ENCODE data around the gene DPY19L3. TPM values are rescaled to one million over a fixed set of nuclear protein-coding genes. Genes with fewer than 3 reads are reported as not detected.

Gene DPY19L3
- total and polyA plus RNA-seq, 2 donors (not counting 1 experiment from before 2014, with no cell fraction given) = 14.0 to 40.0 TPM

DNA sequence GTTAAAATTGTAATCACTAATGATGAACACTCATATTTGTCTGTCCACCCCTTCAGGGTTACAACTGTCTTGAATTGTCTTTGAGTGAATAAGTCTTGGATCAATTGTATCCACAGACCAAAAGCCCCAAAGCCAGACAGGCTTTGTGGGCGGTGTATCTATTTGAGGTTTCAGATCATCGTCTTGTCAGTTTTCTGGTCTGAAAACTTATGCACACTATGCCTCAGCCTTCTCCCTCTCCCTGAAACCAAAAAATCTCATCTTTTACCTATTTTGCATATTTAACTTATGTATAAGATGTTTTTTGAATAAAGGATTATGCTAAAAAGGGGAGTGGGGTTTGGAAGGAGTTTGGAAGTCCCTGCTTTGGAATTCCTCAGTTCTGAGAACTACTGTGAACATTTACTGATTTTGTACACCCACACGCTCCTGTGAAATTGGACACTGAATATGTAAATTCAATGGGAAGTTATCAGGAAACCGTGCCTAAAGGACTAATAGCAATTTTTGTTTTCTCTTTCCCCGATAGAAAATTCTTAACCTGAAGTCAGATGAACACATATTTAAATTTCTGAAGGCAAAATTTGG is 52.1 kb downstream of the DPY19L3 start:
- peaks cover 10% of the 10 kb centered on the region for H3K4me1 Mint-ChIP-seq
- Histone ChIP-seq H3K27me3 (replicated peaks in 1 of 4; ENCODE audit: control extremely low read depth in 1 of 4, control insufficient read depth in 3 of 4, insufficient read depth in 4 of 4, low read length in 3 of 4) (no peaks in the 10 kb centered on the region), H3K27ac (ENCODE audit: low read length in 2 of 2) (no peak overlapping the region), H3K36me3 (replicated peaks in 1 of 2; ENCODE audit: control extremely low read depth in 1 of 2, control insufficient read depth in 1 of 2, extremely low read depth in 1 of 2, insufficient read depth in 2 of 2, low read length in 1 of 2) (peaks cover 4 to 9% of the 10 kb centered on the region in 2 experiments), H3K4me2 (replicated peaks; ENCODE audit: low read depth, low read length, poor library complexity, severe bottlenecking) (no peak overlapping the region), H3K9ac (ENCODE audit: low read length) (no peak overlapping the region), H4K20me1 (ENCODE audit: control insufficient read depth, insufficient read depth, low read length, poor library complexity, severe bottlenecking) (no peaks in the 10 kb centered on the region), H3K4me1 (ENCODE audit: control insufficient read depth in 2 of 2, insufficient read depth in 2 of 2, low read length in 2 of 2) (no peaks in the 10 kb centered on the region), H3K4me3 (ENCODE audit: control extremely low read depth in 1 of 5, extremely low read depth in 1 of 5, insufficient read depth in 1 of 5, low read depth in 2 of 5, low read length in 4 of 5) (no peak overlapping the region), H3K79me2 (ENCODE audit: control insufficient read depth, insufficient read depth, low read length) (no peaks in the 10 kb centered on the region), H2AFZ (ENCODE audit: insufficient read depth, low read depth, low read length, poor library complexity, severe bottlenecking) (no peak overlapping the region), H3K9me3 (ENCODE audit: control extremely low read depth in 1 of 3, control insufficient read depth in 2 of 3, insufficient read depth in 1 of 3, low read length in 2 of 3) (no peaks in the 10 kb centered on the region)
- no CpG with 5 or more reads among the region's 5 CpGs for WGBS (ENCODE audit: insufficient coverage)
- intact Hi-C loops (cut with micrococcal nuclease) = no loop called here
- ATAC-seq (ENCODE audit: low read depth) (no peak), DNase-seq (no peak)
- no peak overlapping the region for H3K27ac Mint-ChIP-seq
- no peak overlapping the region for H3K4me3 Mint-ChIP-seq
- no peaks in the 10 kb centered on the region for H3K9me3 Mint-ChIP-seq (ENCODE audit: insufficient read depth)
- H3K27me3 Mint-ChIP-seq = no peaks in the 10 kb centered on the region
- ChIA-PET POLR2A (no interaction called here), CTCF (no interaction called here)
- TF ChIP-seq, protein P1, sequence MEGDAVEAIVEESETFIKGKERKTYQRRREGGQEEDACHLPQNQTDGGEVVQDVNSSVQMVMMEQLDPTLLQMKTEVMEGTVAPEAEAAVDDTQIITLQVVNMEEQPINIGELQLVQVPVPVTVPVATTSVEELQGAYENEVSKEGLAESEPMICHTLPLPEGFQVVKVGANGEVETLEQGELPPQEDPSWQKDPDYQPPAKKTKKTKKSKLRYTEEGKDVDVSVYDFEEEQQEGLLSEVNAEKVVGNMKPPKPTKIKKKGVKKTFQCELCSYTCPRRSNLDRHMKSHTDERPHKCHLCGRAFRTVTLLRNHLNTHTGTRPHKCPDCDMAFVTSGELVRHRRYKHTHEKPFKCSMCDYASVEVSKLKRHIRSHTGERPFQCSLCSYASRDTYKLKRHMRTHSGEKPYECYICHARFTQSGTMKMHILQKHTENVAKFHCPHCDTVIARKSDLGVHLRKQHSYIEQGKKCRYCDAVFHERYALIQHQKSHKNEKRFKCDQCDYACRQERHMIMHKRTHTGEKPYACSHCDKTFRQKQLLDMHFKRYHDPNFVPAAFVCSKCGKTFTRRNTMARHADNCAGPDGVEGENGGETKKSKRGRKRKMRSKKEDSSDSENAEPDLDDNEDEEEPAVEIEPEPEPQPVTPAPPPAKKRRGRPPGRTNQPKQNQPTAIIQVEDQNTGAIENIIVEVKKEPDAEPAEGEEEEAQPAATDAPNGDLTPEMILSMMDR (IDR thresholded peaks at IDR 0.05) = no peak
- no peak for TF ChIP-seq EZH2 (IDR thresholded peaks at IDR 0.05; ENCODE audit: borderline replicate concordance, insufficient read depth, low read depth, low read length, poor library complexity, severe bottlenecking)

DNA sequence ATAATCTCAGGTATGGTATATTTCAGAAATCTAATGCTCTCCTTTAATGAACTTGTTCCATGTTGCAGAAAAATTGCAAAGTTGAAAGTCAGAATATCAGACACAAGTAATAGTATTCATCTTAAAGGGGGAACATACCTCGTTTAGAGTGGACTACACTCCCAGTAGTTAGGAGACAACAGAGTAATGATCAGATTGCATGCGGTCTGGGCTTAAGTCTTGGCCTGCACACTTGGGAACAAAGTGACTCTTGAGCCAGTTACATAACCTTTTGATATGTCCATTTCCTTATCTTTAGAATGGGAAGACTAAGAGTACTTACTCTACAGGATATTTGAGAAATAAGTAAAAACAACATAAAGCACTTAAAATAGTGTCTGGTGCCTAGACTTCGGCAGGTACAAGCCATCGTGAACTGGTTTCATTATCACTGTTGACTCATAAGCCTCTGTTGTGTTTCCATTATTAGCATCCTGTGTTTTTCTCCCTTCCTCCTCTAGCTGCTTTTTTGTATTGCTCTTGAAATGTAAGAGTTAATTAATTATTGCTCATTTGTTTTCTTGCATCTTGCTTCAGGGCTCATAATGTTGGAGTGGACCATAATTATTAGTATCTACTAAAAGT is 53.0 kb downstream of the DPY19L3 start:
- no peaks in the 10 kb centered on the region for H4K20me1 ChIP-seq (ENCODE audit: control insufficient read depth, insufficient read depth, low read length, poor library complexity, severe bottlenecking)
- H3K79me2 ChIP-seq (ENCODE audit: control insufficient read depth, insufficient read depth, low read length) = no peaks in the 10 kb centered on the region
- intact Hi-C loops (cut with micrococcal nuclease) = no loop called here
- no peaks in the 10 kb centered on the region for H3K9me3 ChIP-seq (ENCODE audit: control extremely low read depth in 1 of 3, control insufficient read depth in 2 of 3, insufficient read depth in 1 of 3, low read length in 2 of 3)
- no peaks in the 10 kb centered on the region for H3K9me3 Mint-ChIP-seq (ENCODE audit: insufficient read depth)
- H3K4me3 ChIP-seq (ENCODE audit: control extremely low read depth in 1 of 5, extremely low read depth in 1 of 5, insufficient read depth in 1 of 5, low read depth in 2 of 5, low read length in 4 of 5) = no peak overlapping the region
- ChIA-PET CTCF (no interaction called here), POLR2A (no interaction called here)
- DNase-seq = no peak
- H2AFZ ChIP-seq (ENCODE audit: insufficient read depth, low read depth, low read length, poor library complexity, severe bottlenecking) = no peak overlapping the region
- no peak overlapping the region for H3K27ac ChIP-seq (ENCODE audit: low read length in 2 of 2)
- ATAC-seq (ENCODE audit: low read depth) = no peak
- no peaks in the 10 kb centered on the region for H3K27me3 ChIP-seq (replicated peaks in 1 of 4; ENCODE audit: control extremely low read depth in 1 of 4, control insufficient read depth in 3 of 4, insufficient read depth in 4 of 4, low read length in 3 of 4)
- H3K27ac Mint-ChIP-seq = no peak overlapping the region
- no peak overlapping the region for H3K4me2 ChIP-seq (replicated peaks; ENCODE audit: low read depth, low read length, poor library complexity, severe bottlenecking)
- no peaks in the 10 kb centered on the region for H3K4me1 ChIP-seq (ENCODE audit: control insufficient read depth in 2 of 2, insufficient read depth in 2 of 2, low read length in 2 of 2)
- peaks cover 10% of the 10 kb centered on the region for H3K4me1 Mint-ChIP-seq
- H3K9ac ChIP-seq (ENCODE audit: low read length) = no peak overlapping the region
- H3K36me3 ChIP-seq (replicated peaks in 1 of 2; ENCODE audit: control extremely low read depth in 1 of 2, control insufficient read depth in 1 of 2, extremely low read depth in 1 of 2, insufficient read depth in 2 of 2, low read length in 1 of 2) = peaks cover 4 to 9% of the 10 kb centered on the region in 2 experiments
- 100% methylated on average over 3 of the region's 4 CpGs for WGBS (ENCODE audit: insufficient coverage)
- H3K27me3 Mint-ChIP-seq = no peaks in the 10 kb centered on the region
- TF ChIP-seq, protein P1 (IDR thresholded peaks at IDR 0.05) = no peak
- no peak for TF ChIP-seq EZH2 (IDR thresholded peaks at IDR 0.05; ENCODE audit: borderline replicate concordance, insufficient read depth, low read depth, low read length, poor library complexity, severe bottlenecking)
- H3K4me3 Mint-ChIP-seq = peak overlapping the region; percentile 20

All from B cell (primary cell).